ENCODE results near the gene GABRE. TPM values are rescaled to one million over a fixed set of nuclear protein-coding genes. Genes with fewer than 3 reads are reported as not detected.

GABRE gene
- total RNA-seq, 1 experiment from 2014 or later = not detected

DNA sequence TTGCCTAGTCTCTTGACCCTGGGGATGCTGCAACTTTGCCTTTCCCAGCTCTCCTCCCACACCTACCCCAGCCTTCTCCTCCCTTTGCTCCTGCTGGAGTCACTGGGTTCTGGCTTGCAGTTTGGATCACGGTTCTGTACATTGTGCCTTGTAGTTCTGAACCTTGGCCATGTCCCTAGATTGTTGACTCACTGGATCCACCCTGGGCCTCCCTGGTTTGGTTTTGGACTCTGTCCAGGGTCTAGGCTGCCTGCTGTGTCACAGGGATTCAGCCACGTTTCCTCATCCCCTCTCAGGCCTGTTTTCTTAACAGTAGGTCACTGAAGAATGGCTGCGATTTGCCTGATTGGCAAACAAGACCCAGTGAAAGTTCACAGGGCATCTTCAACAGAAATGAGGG lies 11.5 kb upstream of the GABRE start:
- no peak overlapping the region for H2AFZ ChIP-seq (ENCODE audit: low read length)
- no peaks in the 10 kb centered on the region for H3K9me2 ChIP-seq (replicated peaks; ENCODE audit: insufficient read depth, low read length)
- H3K27me3 ChIP-seq (ENCODE audit: low read length) = no peaks in the 10 kb centered on the region

DNA sequence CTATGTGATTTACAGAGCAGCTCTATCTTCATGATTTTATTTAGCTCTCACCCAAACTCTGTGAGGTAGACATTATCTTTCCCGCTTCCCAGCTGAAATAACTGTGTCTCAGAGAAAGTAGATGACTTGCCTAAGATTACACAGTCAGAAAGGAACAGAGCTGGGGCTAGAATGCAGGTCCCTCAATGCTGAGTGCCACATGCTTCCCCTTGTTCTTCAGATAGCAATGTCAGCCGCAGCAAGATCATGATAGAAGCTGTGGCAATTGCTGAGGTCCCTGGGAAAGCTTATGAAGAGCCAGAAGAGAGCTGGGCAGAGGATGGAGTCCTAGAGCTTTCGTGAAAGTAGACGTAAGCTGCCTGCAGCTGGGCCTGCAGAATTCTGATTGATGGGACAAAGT lies 11.1 kb upstream of the GABRE start:
- H2AFZ ChIP-seq (ENCODE audit: low read length) = no peak overlapping the region
- H3K9me3 ChIP-seq (ENCODE audit: low read length) = no peaks in the 10 kb centered on the region
- no peaks in the 10 kb centered on the region for H3K36me3 ChIP-seq (ENCODE audit: insufficient read depth, low read length)
- DNase-seq = no peak
- H3K4me2 ChIP-seq (ENCODE audit: low read depth, low read length, poor library complexity, severe bottlenecking) = no peak overlapping the region
- H3K27ac ChIP-seq (ENCODE audit: low read length) = no peak overlapping the region
- no peak overlapping the region for H3K9ac ChIP-seq (ENCODE audit: low read length)
- H3K27me3 ChIP-seq (ENCODE audit: low read length) = no peaks in the 10 kb centered on the region
- no peaks in the 10 kb centered on the region for H3K79me2 ChIP-seq (ENCODE audit: low read length)
- H3K4me1 ChIP-seq (ENCODE audit: low read length) = no peaks in the 10 kb centered on the region
- H4K20me1 ChIP-seq (ENCODE audit: insufficient read depth, low read depth, low read length) = no peaks in the 10 kb centered on the region
- no peaks in the 10 kb centered on the region for H3K9me2 ChIP-seq (replicated peaks; ENCODE audit: insufficient read depth, low read length)
- no peak overlapping the region for H3K4me3 ChIP-seq (ENCODE audit: low read length)

More for the DNA sequence above, 11.5 kb upstream of the GABRE start:
- H3K36me3 ChIP-seq (ENCODE audit: insufficient read depth, low read length) = no peaks in the 10 kb centered on the region
- no peaks in the 10 kb centered on the region for H3K9me3 ChIP-seq (ENCODE audit: low read length)
- no peak overlapping the region for H3K9ac ChIP-seq (ENCODE audit: low read length)
- no peak overlapping the region for H3K27ac ChIP-seq (ENCODE audit: low read length)
- H3K4me1 ChIP-seq (ENCODE audit: low read length) = no peaks in the 10 kb centered on the region
- no peak overlapping the region for H3K4me2 ChIP-seq (ENCODE audit: low read depth, low read length, poor library complexity, severe bottlenecking)
- H3K4me3 ChIP-seq (ENCODE audit: low read length) = no peak overlapping the region
- no peak for DNase-seq
- H3K79me2 ChIP-seq (ENCODE audit: low read length) = no peaks in the 10 kb centered on the region
- H4K20me1 ChIP-seq (ENCODE audit: insufficient read depth, low read depth, low read length) = no peaks in the 10 kb centered on the region

- Histone ChIP-seq H3K9ac (ENCODE audit: low read length) (no peak overlapping the region), H3K9me2 (replicated peaks; ENCODE audit: insufficient read depth, low read length) (no peaks in the 10 kb centered on the region)
These were observed 10.4 kb upstream of the GABRE start for GRCh38 chrX:151984902-151985301.

GRCh38 chrX:151984328-151984727 lies 9.9 kb upstream of the GABRE start:
- Histone ChIP-seq H3K27ac (ENCODE audit: low read length) (no peak overlapping the region), H4K20me1 (ENCODE audit: insufficient read depth, low read depth, low read length) (no peaks in the 10 kb centered on the region), H2AFZ (ENCODE audit: low read length) (no peak overlapping the region), H3K4me3 (ENCODE audit: low read length) (no peak overlapping the region), H3K4me1 (ENCODE audit: low read length) (no peaks in the 10 kb centered on the region), H3K27me3 (ENCODE audit: low read length) (no peaks in the 10 kb centered on the region), H3K9me3 (ENCODE audit: low read length) (no peaks in the 10 kb centered on the region), H3K4me2 (ENCODE audit: low read depth, low read length, poor library complexity, severe bottlenecking) (no peak overlapping the region), H3K36me3 (ENCODE audit: insufficient read depth, low read length) (no peaks in the 10 kb centered on the region), H3K9ac (ENCODE audit: low read length) (no peak overlapping the region), H3K79me2 (ENCODE audit: low read length) (no peaks in the 10 kb centered on the region), H3K9me2 (replicated peaks; ENCODE audit: insufficient read depth, low read length) (no peaks in the 10 kb centered on the region)
- no peak for DNase-seq

More at GRCh38 chrX:151984902-151985301, 10.4 kb upstream of the GABRE start:
- Histone ChIP-seq H3K4me2 (ENCODE audit: low read depth, low read length, poor library complexity, severe bottlenecking) (no peak overlapping the region), H3K27ac (ENCODE audit: low read length) (no peak overlapping the region), H3K4me3 (ENCODE audit: low read length) (no peak overlapping the region), H3K27me3 (ENCODE audit: low read length) (no peaks in the 10 kb centered on the region), H4K20me1 (ENCODE audit: insufficient read depth, low read depth, low read length) (no peaks in the 10 kb centered on the region), H3K36me3 (ENCODE audit: insufficient read depth, low read length) (no peaks in the 10 kb centered on the region), H3K79me2 (ENCODE audit: low read length) (no peaks in the 10 kb centered on the region), H3K4me1 (ENCODE audit: low read length) (no peaks in the 10 kb centered on the region), H2AFZ (ENCODE audit: low read length) (no peak overlapping the region), H3K9me3 (ENCODE audit: low read length) (no peaks in the 10 kb centered on the region)
- DNase-seq = no peak

- Histone ChIP-seq H3K27me3 (ENCODE audit: low read length) (no peaks in the 10 kb centered on the region), H3K79me2 (ENCODE audit: low read length) (no peaks in the 10 kb centered on the region), H3K9ac (ENCODE audit: low read length) (no peak overlapping the region), H2AFZ (ENCODE audit: low read length) (no peak overlapping the region), H3K27ac (ENCODE audit: low read length) (no peak overlapping the region), H3K36me3 (ENCODE audit: insufficient read depth, low read length) (no peaks in the 10 kb centered on the region), H3K9me2 (replicated peaks; ENCODE audit: insufficient read depth, low read length) (no peaks in the 10 kb centered on the region), H4K20me1 (ENCODE audit: insufficient read depth, low read depth, low read length) (no peaks in the 10 kb centered on the region), H3K4me2 (ENCODE audit: low read depth, low read length, poor library complexity, severe bottlenecking) (no peak overlapping the region), H3K4me3 (ENCODE audit: low read length) (no peak overlapping the region), H3K9me3 (ENCODE audit: low read length) (no peaks in the 10 kb centered on the region), H3K4me1 (ENCODE audit: low read length) (no peaks in the 10 kb centered on the region)
- DNase-seq = no peak
These were observed 8.7 kb upstream of the GABRE start for GRCh38 chrX:151983186-151983585.

- Histone ChIP-seq H3K9me2 (replicated peaks; ENCODE audit: insufficient read depth, low read length) (no peaks in the 10 kb centered on the region), H3K4me2 (ENCODE audit: low read depth, low read length, poor library complexity, severe bottlenecking) (no peak overlapping the region), H3K4me3 (ENCODE audit: low read length) (no peak overlapping the region), H3K36me3 (ENCODE audit: insufficient read depth, low read length) (no peaks in the 10 kb centered on the region), H2AFZ (ENCODE audit: low read length) (no peak overlapping the region), H3K27ac (ENCODE audit: low read length) (no peak overlapping the region), H4K20me1 (ENCODE audit: insufficient read depth, low read depth, low read length) (no peaks in the 10 kb centered on the region), H3K27me3 (ENCODE audit: low read length) (no peaks in the 10 kb centered on the region), H3K79me2 (ENCODE audit: low read length) (no peaks in the 10 kb centered on the region), H3K4me1 (ENCODE audit: low read length) (no peaks in the 10 kb centered on the region), H3K9ac (ENCODE audit: low read length) (no peak overlapping the region), H3K9me3 (ENCODE audit: low read length) (no peaks in the 10 kb centered on the region)
- no peak for DNase-seq
These were observed 7.7 kb upstream of the GABRE start for GRCh38 chrX:151982222-151982621.

DNA sequence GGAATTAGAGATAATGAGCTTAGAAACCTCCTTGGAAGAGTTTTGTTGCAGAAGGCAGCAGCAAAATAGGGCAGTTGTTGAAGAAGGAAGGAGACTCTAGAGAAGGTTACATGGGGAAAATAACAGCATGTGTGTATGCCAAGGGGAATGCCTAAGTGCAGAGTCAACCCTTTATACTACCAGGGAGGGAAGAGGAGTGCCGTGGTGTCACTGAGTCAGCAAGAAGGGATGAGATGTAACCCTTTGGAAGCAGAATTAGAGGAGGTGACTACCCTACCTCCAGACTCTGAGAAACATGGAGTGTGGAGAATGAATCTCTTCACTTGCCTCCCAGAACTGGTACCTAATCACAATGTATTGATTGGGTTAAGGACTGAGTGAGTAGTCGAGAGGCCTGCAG lies 6.7 kb upstream of the GABRE start:
- no peaks in the 10 kb centered on the region for H3K9me2 ChIP-seq (replicated peaks; ENCODE audit: insufficient read depth, low read length)
- H3K79me2 ChIP-seq (ENCODE audit: low read length) = no peaks in the 10 kb centered on the region
- no peaks in the 10 kb centered on the region for H3K4me1 ChIP-seq (ENCODE audit: low read length)
- H2AFZ ChIP-seq (ENCODE audit: low read length) = no peak overlapping the region
- H3K4me3 ChIP-seq (ENCODE audit: low read length) = no peak overlapping the region
- H3K36me3 ChIP-seq (ENCODE audit: insufficient read depth, low read length) = no peaks in the 10 kb centered on the region
- no peak overlapping the region for H3K9ac ChIP-seq (ENCODE audit: low read length)
- DNase-seq = no peak
- H3K4me2 ChIP-seq (ENCODE audit: low read depth, low read length, poor library complexity, severe bottlenecking) = no peak overlapping the region
- H4K20me1 ChIP-seq (ENCODE audit: insufficient read depth, low read depth, low read length) = no peaks in the 10 kb centered on the region
- no peaks in the 10 kb centered on the region for H3K27me3 ChIP-seq (ENCODE audit: low read length)
- H3K27ac ChIP-seq (ENCODE audit: low read length) = no peak overlapping the region
- H3K9me3 ChIP-seq (ENCODE audit: low read length) = no peaks in the 10 kb centered on the region

GRCh38 chrX:151977923-151978322 lies 3.4 kb upstream of the GABRE start:
- Histone ChIP-seq H2AFZ (ENCODE audit: low read length) (no peak overlapping the region), H3K4me3 (ENCODE audit: low read length) (no peak overlapping the region), H3K36me3 (ENCODE audit: insufficient read depth, low read length) (no peaks in the 10 kb centered on the region), H3K9me2 (replicated peaks; ENCODE audit: insufficient read depth, low read length) (no peaks in the 10 kb centered on the region), H3K79me2 (ENCODE audit: low read length) (no peaks in the 10 kb centered on the region), H3K4me2 (ENCODE audit: low read depth, low read length, poor library complexity, severe bottlenecking) (no peak overlapping the region), H3K9ac (ENCODE audit: low read length) (no peak overlapping the region), H4K20me1 (ENCODE audit: insufficient read depth, low read depth, low read length) (no peaks in the 10 kb centered on the region), H3K4me1 (ENCODE audit: low read length) (no peaks in the 10 kb centered on the region), H3K9me3 (ENCODE audit: low read length) (no peaks in the 10 kb centered on the region), H3K27me3 (ENCODE audit: low read length) (no peaks in the 10 kb centered on the region), H3K27ac (ENCODE audit: low read length) (no peak overlapping the region)
- no peak for DNase-seq

- Histone ChIP-seq H3K4me1 (ENCODE audit: low read length) (no peaks in the 10 kb centered on the region), H3K9ac (ENCODE audit: low read length) (no peak overlapping the region), H3K4me3 (ENCODE audit: low read length) (no peak overlapping the region), H3K9me3 (ENCODE audit: low read length) (no peaks in the 10 kb centered on the region), H3K27me3 (ENCODE audit: low read length) (no peaks in the 10 kb centered on the region), H3K36me3 (ENCODE audit: insufficient read depth, low read length) (no peaks in the 10 kb centered on the region), H4K20me1 (ENCODE audit: insufficient read depth, low read depth, low read length) (no peaks in the 10 kb centered on the region), H3K79me2 (ENCODE audit: low read length) (no peaks in the 10 kb centered on the region), H3K27ac (ENCODE audit: low read length) (no peak overlapping the region), H3K9me2 (replicated peaks; ENCODE audit: insufficient read depth, low read length) (no peaks in the 10 kb centered on the region), H3K4me2 (ENCODE audit: low read depth, low read length, poor library complexity, severe bottlenecking) (no peak overlapping the region), H2AFZ (ENCODE audit: low read length) (no peak overlapping the region)
- no peak for DNase-seq
These were observed 2.5 kb upstream of the GABRE start for GRCh38 chrX:151977009-151977408.
